Nephron progenitor cell (in vitro differentiated cells): ENCODE results near the gene NT5DC3.

ENCODE experiments used
- DNase-seq: peaks from one replicate; pipeline ENCODE4 v3.0.0; 2021
- H3K27ac Mint-ChIP-seq: 2 replicates; pipeline ENCODE4 v1.8.0; 2021; ENCODE audit warnings: mild to moderate bottlenecking, moderate library complexity, mixed read lengths
- H3K27me3 Mint-ChIP-seq: 2 replicates; pipeline ENCODE4 v1.8.0; 2021; ENCODE audit warnings: mild to moderate bottlenecking, low read depth, mixed read lengths; ENCODE audit not compliant: poor library complexity
- H3K36me3 Mint-ChIP-seq: 2 replicates; pipeline ENCODE4 v1.8.0; 2021; ENCODE audit warnings: low read depth, mixed read lengths
- H3K4me1 Mint-ChIP-seq: 2 replicates; pipeline ENCODE4 v1.8.0; 2021; ENCODE audit warnings: mixed read lengths
- H3K4me3 Mint-ChIP-seq: 2 replicates; pipeline ENCODE4 v1.8.0; 2021; ENCODE audit warnings: mild to moderate bottlenecking, moderate library complexity, mixed read lengths
- H3K9me3 Mint-ChIP-seq: 2 replicates; pipeline ENCODE4 v1.8.0; 2021; ENCODE audit warnings: mild to moderate bottlenecking, moderate library complexity, mixed read lengths
- CTCF ChIP-seq: fragments of 200-600 bp; sonication (generic); IDR thresholded peaks from 2 replicates; pipeline ENCODE4 v1.5.0; 2021; ENCODE audit warnings: antibody characterized with exemption

The NT5DC3 gene

GRCh38 chr12:103877934-103878510 lies 37.0 kb upstream of the NT5DC3 start:
- peak; percentile 64 for DNase-seq
- Mint-ChIP-seq H3K9me3 (no peaks in the 10 kb centered on the region), H3K27me3 (peaks cover 14% of the 10 kb centered on the region), H3K4me3 (peak overlapping the region; percentile 16), H3K4me1 (peaks cover 26% of the 10 kb centered on the region), H3K36me3 (no peaks in the 10 kb centered on the region), H3K27ac (no peak overlapping the region)
- peak; percentile 71 for TF ChIP-seq CTCF

- no peak for DNase-seq
- Mint-ChIP-seq H3K9me3 (no peaks in the 10 kb centered on the region), H3K27ac (no peak overlapping the region), H3K36me3 (no peaks in the 10 kb centered on the region), H3K4me1 (peaks cover 26% of the 10 kb centered on the region), H3K4me3 (no peak overlapping the region), H3K27me3 (peaks cover 14% of the 10 kb centered on the region)
- TF ChIP-seq CTCF = no peak
These were observed 36.3 kb upstream of the NT5DC3 start for GRCh38 chr12:103877288-103877687.

- DNase-seq = no peak
- H3K4me1 Mint-ChIP-seq = peaks cover 20% of the 10 kb centered on the region
These were observed 34.6 kb upstream of the NT5DC3 start for GRCh38 chr12:103875666-103876065.

GRCh38 chr12:103868215-103868614 lies 27.2 kb upstream of the NT5DC3 start:
- DNase-seq = no peak
- Mint-ChIP-seq H3K4me3 (no peak overlapping the region), H3K27ac (no peak overlapping the region), H3K9me3 (no peaks in the 10 kb centered on the region), H3K36me3 (no peaks in the 10 kb centered on the region), H3K4me1 (no peaks in the 10 kb centered on the region), H3K27me3 (no peaks in the 10 kb centered on the region)
- TF ChIP-seq CTCF = no peak

More at GRCh38 chr12:103875666-103876065, 34.6 kb upstream of the NT5DC3 start:
- H3K27ac Mint-ChIP-seq = no peak overlapping the region
- H3K9me3 Mint-ChIP-seq = no peaks in the 10 kb centered on the region
- no peaks in the 10 kb centered on the region for H3K36me3 Mint-ChIP-seq
- no peak for TF ChIP-seq CTCF
- H3K27me3 Mint-ChIP-seq = peaks cover 13% of the 10 kb centered on the region
- no peak overlapping the region for H3K4me3 Mint-ChIP-seq

GRCh38 chr12:103865151-103865730 lies 24.2 kb upstream of the NT5DC3 start:
- Mint-ChIP-seq H3K4me1 (no peaks in the 10 kb centered on the region), H3K4me3 (no peak overlapping the region), H3K9me3 (no peaks in the 10 kb centered on the region), H3K27me3 (no peaks in the 10 kb centered on the region), H3K27ac (no peak overlapping the region), H3K36me3 (no peaks in the 10 kb centered on the region)
- no peak for DNase-seq
- TF ChIP-seq CTCF = no peak

DNA sequence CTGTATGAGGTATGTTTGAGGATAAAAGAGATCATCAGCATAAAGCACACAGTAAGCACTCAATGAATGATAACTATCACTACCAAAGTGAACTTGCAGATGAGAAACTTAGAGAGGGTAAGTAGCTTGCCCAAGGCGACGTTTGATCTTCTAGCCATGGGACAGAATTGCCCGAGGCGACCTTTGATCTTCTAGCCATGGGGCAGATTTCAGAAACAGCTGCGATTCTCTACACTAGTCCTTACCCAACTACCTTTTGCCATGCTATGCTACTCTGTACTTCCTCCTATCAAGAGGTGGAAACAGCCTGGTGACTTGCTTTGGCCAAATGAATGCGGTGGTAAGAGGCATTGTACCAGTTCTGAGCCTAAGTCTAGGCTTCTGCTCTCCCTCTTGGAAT lies 23.7 kb upstream of the NT5DC3 start:
- no peaks in the 10 kb centered on the region for H3K4me1 Mint-ChIP-seq
- no peak for TF ChIP-seq CTCF
- H3K27ac Mint-ChIP-seq = no peak overlapping the region
- H3K4me3 Mint-ChIP-seq = no peak overlapping the region
- H3K9me3 Mint-ChIP-seq = no peaks in the 10 kb centered on the region
- H3K27me3 Mint-ChIP-seq = no peaks in the 10 kb centered on the region
- no peaks in the 10 kb centered on the region for H3K36me3 Mint-ChIP-seq
- no peak for DNase-seq
